Measurements from ENCODE around the gene VMP1.
"Not testable (repeated sequence)": the region's sequence is repeated elsewhere in the genome, so short reads cannot be mapped to it uniquely, and the experiment has no call there.

VMP1 gene

GRCh38 chr17:59752446-59752845 is 45.0 kb downstream of the VMP1 start:
- DNase-seq (ENCODE audit: low read depth): no peak
- no peak for TF ChIP-seq CTCF (IDR thresholded peaks at IDR 0.05; ENCODE audit: low read length, missing control alignments)
- no peak overlapping the region for H3K4me3 ChIP-seq (replicated peaks; ENCODE audit: low read depth, low read length)

- H3K4me3 ChIP-seq (replicated peaks; ENCODE audit: low read depth, low read length): no peak overlapping the region
- no peak for DNase-seq (ENCODE audit: low read depth)
- no peak for TF ChIP-seq CTCF (IDR thresholded peaks at IDR 0.05; ENCODE audit: low read length, missing control alignments)
Observed at GRCh38 chr17:59752922-59753321, 45.5 kb downstream of the VMP1 start.

GRCh38 chr17:59753522-59754467 is 46.3 kb downstream of the VMP1 start:
- peak; percentile 95 for DNase-seq (ENCODE audit: low read depth)
- H3K4me3 ChIP-seq (replicated peaks; ENCODE audit: low read depth, low read length): peak overlapping the region; percentile 37

GRCh38 chr17:59754552-59754951 is 47.1 kb downstream of the VMP1 start:
- H3K4me3 ChIP-seq (replicated peaks; ENCODE audit: low read depth, low read length): peak overlapping the region; percentile 37
- no peak for TF ChIP-seq CTCF (IDR thresholded peaks at IDR 0.05; ENCODE audit: low read length, missing control alignments)
- peak; percentile 93 for DNase-seq (ENCODE audit: low read depth)

More at GRCh38 chr17:59753522-59754467, 46.3 kb downstream of the VMP1 start:
- TF ChIP-seq CTCF (IDR thresholded peaks at IDR 0.05; ENCODE audit: low read length, missing control alignments): peak; percentile 60

GRCh38 chr17:59755069-59755468 is 47.6 kb downstream of the VMP1 start:
- H3K4me3 ChIP-seq (replicated peaks; ENCODE audit: low read depth, low read length); DNase-seq (ENCODE audit: low read depth): not testable (repeated sequence)

- H3K4me3 ChIP-seq (replicated peaks; ENCODE audit: low read depth, low read length): no peak overlapping the region
- DNase-seq (ENCODE audit: low read depth): peak; percentile 84
- no peak for TF ChIP-seq CTCF (IDR thresholded peaks at IDR 0.05; ENCODE audit: low read length, missing control alignments)
Observed at GRCh38 chr17:59756236-59756818, 48.9 kb downstream of the VMP1 start.

- H3K4me3 ChIP-seq (replicated peaks; ENCODE audit: low read depth, low read length): no peak overlapping the region
- TF ChIP-seq CTCF (IDR thresholded peaks at IDR 0.05; ENCODE audit: low read length, missing control alignments): no peak
- DNase-seq (ENCODE audit: low read depth): no peak
Observed at GRCh38 chr17:59757043-59757442, 49.6 kb downstream of the VMP1 start.
